ENCODE data around the gene BRIP1. TPM values are rescaled to one million over a fixed set of nuclear protein-coding genes. Genes with fewer than 3 reads are reported as not detected.

BRIP1 gene
- total RNA-seq, 1 donor from 2014 or later = 4.3 TPM

DNA sequence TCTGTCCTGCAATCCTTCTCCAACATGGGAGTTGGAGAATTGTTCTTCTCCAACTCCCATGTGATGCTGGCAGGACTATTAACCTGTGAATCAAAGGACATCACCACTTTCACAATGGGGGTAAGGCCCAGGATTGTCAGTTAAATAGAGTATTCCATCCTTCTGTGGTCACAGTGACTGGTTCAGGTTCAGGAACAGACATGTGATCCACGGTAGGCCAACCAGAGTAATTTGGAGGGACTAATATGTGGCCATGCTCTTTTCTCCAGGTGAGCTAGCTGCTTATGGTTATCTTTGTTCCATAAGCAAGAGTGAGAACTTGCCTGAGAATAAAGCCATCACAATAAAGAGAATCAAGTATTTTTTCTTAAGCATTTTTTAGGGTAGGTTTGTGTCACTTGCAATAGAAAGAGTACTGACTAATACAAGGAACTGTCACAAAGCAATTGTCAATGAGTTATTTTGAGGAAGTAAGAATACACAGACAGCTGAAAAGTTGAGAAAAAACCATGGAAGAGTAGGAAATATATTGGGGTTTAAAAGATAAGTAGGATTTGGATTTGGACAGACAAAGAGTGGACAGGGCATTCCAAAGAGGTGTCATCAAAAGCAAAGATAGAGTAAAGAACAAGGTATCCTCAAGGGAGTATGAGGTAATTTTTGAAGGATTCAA lies 63.4 kb downstream of the BRIP1 start:
- TF ChIP-seq, protein P1, sequence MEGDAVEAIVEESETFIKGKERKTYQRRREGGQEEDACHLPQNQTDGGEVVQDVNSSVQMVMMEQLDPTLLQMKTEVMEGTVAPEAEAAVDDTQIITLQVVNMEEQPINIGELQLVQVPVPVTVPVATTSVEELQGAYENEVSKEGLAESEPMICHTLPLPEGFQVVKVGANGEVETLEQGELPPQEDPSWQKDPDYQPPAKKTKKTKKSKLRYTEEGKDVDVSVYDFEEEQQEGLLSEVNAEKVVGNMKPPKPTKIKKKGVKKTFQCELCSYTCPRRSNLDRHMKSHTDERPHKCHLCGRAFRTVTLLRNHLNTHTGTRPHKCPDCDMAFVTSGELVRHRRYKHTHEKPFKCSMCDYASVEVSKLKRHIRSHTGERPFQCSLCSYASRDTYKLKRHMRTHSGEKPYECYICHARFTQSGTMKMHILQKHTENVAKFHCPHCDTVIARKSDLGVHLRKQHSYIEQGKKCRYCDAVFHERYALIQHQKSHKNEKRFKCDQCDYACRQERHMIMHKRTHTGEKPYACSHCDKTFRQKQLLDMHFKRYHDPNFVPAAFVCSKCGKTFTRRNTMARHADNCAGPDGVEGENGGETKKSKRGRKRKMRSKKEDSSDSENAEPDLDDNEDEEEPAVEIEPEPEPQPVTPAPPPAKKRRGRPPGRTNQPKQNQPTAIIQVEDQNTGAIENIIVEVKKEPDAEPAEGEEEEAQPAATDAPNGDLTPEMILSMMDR (IDR thresholded peaks at IDR 0.05) = no peak
- no peaks in the 10 kb centered on the region for H3K9me3 Mint-ChIP-seq (ENCODE audit: low read depth)

DNA sequence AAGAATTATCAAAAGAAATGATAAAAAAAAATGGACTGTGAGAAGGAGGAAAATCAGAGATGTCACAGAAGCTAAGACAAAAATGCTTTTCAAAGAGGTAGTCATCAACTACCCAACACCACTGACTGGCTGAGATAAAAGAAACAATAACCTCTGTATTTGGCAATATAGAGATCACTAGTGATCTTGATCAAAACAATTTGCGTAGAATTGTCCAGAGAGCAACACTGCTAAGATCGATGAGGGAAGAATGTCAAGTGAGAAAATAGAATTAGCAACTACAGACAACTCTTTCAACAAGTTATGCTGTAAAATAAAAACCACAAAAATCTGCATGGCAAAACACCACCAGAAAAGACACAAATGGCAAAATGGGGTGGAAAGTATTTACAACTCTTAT lies 66.0 kb downstream of the BRIP1 start:
- H3K9me3 Mint-ChIP-seq (ENCODE audit: low read depth) = no peaks in the 10 kb centered on the region
- H3K27me3 Mint-ChIP-seq (ENCODE audit: low read depth) = no peaks in the 10 kb centered on the region
- peaks cover 6% of the 10 kb centered on the region for H3K36me3 Mint-ChIP-seq (ENCODE audit: low read depth)
- DNase-seq (ENCODE audit: low spot score) = no peak
- no peak overlapping the region for H3K4me3 Mint-ChIP-seq (ENCODE audit: unreplicated experiment)
- TF ChIP-seq, protein P1 (IDR thresholded peaks at IDR 0.05) = no peak
- H3K4me1 Mint-ChIP-seq (ENCODE audit: low read depth) = no peaks in the 10 kb centered on the region
- H3K27ac Mint-ChIP-seq (ENCODE audit: unreplicated experiment) = no peak overlapping the region

More for the DNA sequence above, 63.4 kb downstream of the BRIP1 start:
- Mint-ChIP-seq H3K27me3 (ENCODE audit: low read depth) (no peaks in the 10 kb centered on the region), H3K27ac (ENCODE audit: unreplicated experiment) (no peak overlapping the region), H3K4me1 (ENCODE audit: low read depth) (peaks cover under 1% of the 10 kb centered on the region), H3K4me3 (ENCODE audit: unreplicated experiment) (no peak overlapping the region), H3K36me3 (ENCODE audit: low read depth) (peaks cover 6% of the 10 kb centered on the region)
- DNase-seq (ENCODE audit: low spot score) = no peak

DNA sequence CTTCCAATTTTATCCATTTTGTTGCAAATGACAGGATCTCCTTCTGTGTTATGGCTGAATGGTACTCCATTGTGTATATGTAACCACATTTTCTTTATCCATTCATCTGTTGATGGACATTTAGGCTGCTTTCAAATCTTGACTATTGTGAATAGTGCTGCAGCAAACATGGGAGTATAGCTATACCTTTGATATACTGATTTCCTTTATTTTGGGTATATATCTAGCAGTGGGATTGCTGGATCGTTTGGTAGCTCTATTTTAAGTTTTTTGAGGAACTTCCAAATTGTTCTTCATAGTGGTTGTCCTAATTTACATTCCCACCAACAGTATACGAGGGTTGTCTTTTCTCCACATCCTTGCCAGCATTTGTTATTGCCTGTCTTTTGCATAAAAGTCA lies 67.8 kb downstream of the BRIP1 start:
- no peak for DNase-seq (ENCODE audit: low spot score)
- no peaks in the 10 kb centered on the region for H3K9me3 Mint-ChIP-seq (ENCODE audit: low read depth)
- no peak overlapping the region for H3K4me3 Mint-ChIP-seq (ENCODE audit: unreplicated experiment)
- no peak overlapping the region for H3K27ac Mint-ChIP-seq (ENCODE audit: unreplicated experiment)
- no peaks in the 10 kb centered on the region for H3K4me1 Mint-ChIP-seq (ENCODE audit: low read depth)
- H3K36me3 Mint-ChIP-seq (ENCODE audit: low read depth) = peaks cover 6% of the 10 kb centered on the region
- TF ChIP-seq, protein P1 (IDR thresholded peaks at IDR 0.05) = no peak
- H3K27me3 Mint-ChIP-seq (ENCODE audit: low read depth) = no peaks in the 10 kb centered on the region

DNA sequence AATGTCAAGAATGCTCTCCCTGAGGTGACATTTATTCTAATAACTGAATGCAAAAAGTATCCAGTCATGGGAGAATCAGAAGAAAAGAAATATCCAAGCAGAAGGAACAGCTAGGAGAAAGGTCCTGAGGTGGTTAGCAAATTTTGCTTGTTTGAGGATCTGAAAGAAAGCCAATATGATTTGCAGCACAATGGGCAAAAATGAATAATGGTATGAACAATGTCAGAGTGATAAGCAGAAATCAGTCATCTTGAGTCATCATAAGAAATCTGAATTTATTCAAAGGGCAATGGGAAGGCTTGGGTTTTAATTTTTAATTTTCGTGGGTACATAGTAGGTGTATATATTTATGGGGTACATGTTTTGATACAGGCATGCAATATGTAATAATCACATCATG lies 68.5 kb downstream of the BRIP1 start:
- Mint-ChIP-seq H3K27ac (ENCODE audit: unreplicated experiment) (no peak overlapping the region), H3K36me3 (ENCODE audit: low read depth) (peaks cover 6% of the 10 kb centered on the region), H3K9me3 (ENCODE audit: low read depth) (no peaks in the 10 kb centered on the region), H3K27me3 (ENCODE audit: low read depth) (no peaks in the 10 kb centered on the region), H3K4me3 (ENCODE audit: unreplicated experiment) (no peak overlapping the region), H3K4me1 (ENCODE audit: low read depth) (no peaks in the 10 kb centered on the region)
- no peak for DNase-seq (ENCODE audit: low spot score)
- TF ChIP-seq, protein P1 (IDR thresholded peaks at IDR 0.05) = no peak

DNA sequence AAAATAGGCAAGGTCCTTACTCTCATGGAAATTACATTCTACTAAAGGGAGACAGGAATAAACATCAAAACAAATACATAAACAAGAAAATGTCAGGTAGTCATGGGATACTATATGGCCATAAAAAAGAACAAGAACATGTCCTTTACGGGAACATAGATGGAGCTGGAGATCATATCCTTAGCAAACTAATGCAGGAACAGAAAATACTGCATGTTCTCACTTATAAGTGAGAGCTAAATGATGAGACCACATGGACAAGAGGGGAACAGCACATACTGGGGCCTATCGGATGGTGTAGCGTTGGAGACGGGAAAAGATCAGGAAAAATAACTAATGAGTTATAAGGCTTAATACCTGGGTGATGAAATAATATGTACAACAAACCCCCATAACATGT lies 69.1 kb downstream of the BRIP1 start:
- no peak for DNase-seq (ENCODE audit: low spot score)
- H3K27ac Mint-ChIP-seq (ENCODE audit: unreplicated experiment) = no peak overlapping the region
- H3K9me3 Mint-ChIP-seq (ENCODE audit: low read depth) = no peaks in the 10 kb centered on the region

More for the DNA sequence above, 69.1 kb downstream of the BRIP1 start:
- Mint-ChIP-seq H3K4me3 (ENCODE audit: unreplicated experiment) (no peak overlapping the region), H3K4me1 (ENCODE audit: low read depth) (no peaks in the 10 kb centered on the region), H3K36me3 (ENCODE audit: low read depth) (peaks cover 6% of the 10 kb centered on the region), H3K27me3 (ENCODE audit: low read depth) (no peaks in the 10 kb centered on the region)
- TF ChIP-seq, protein P1 (IDR thresholded peaks at IDR 0.05) = no peak
